Progenitor cell of endocrine pancreas (in vitro differentiated cells): Measurements from ENCODE around the gene DEGS1. TPM values are rescaled to one million over a fixed set of nuclear protein-coding genes. Genes with fewer than 3 reads are reported as not detected.
A peak's percentile ranks its signal among the peaks of the same experiment; 100 is the strongest.

Source experiments
- DNase-seq: peaks from one replicate; pipeline ENCODE4 v3.0.0; 2021; ENCODE audit warnings: low spot score; ENCODE audit not compliant: unreplicated experiment
- H3K27ac Mint-ChIP-seq: 2 replicates; pipeline ENCODE4 v1.8.0; 2021; ENCODE audit warnings: mild to moderate bottlenecking, moderate library complexity, mixed read lengths
- H3K27me3 Mint-ChIP-seq: 2 replicates; pipeline ENCODE4 v1.8.0; 2021; ENCODE audit warnings: mixed read lengths
- H3K36me3 Mint-ChIP-seq: 2 replicates; pipeline ENCODE4 v1.8.0; 2022; ENCODE audit warnings: mixed read lengths; ENCODE audit not compliant: insufficient read depth
- H3K4me1 Mint-ChIP-seq: 2 replicates; pipeline ENCODE4 v1.8.0; 2021; ENCODE audit warnings: low read depth, mixed read lengths
- H3K4me3 Mint-ChIP-seq: 2 replicates; pipeline ENCODE4 v1.8.0; 2021; ENCODE audit warnings: low read depth, mild to moderate bottlenecking, moderate library complexity, mixed read lengths
- H3K9me3 Mint-ChIP-seq: 2 replicates; pipeline ENCODE4 v1.8.0; 2021; ENCODE audit warnings: low read depth, mixed read lengths
- CTCF ChIP-seq: fragments of 200-600 bp; sonication (generic); IDR thresholded peaks from one replicate; pipeline ENCODE4 v1.5.0; 2021; ENCODE audit warnings: antibody characterized with exemption, mild to moderate bottlenecking; ENCODE audit not compliant: unreplicated experiment
- total RNA-seq: library from RNA; stranded (reverse); gene quantifications from 2 replicates; pipeline ENCODE4 v1.2.1, GENCODE V29; 2021

Gene DEGS1
- total RNA-seq, 1 donor from 2014 or later, result 10.4 TPM

GRCh38 chr1:224223819-224224714 lies 41.0 kb downstream of the DEGS1 start:
- TF ChIP-seq CTCF, result no peak

DNA sequence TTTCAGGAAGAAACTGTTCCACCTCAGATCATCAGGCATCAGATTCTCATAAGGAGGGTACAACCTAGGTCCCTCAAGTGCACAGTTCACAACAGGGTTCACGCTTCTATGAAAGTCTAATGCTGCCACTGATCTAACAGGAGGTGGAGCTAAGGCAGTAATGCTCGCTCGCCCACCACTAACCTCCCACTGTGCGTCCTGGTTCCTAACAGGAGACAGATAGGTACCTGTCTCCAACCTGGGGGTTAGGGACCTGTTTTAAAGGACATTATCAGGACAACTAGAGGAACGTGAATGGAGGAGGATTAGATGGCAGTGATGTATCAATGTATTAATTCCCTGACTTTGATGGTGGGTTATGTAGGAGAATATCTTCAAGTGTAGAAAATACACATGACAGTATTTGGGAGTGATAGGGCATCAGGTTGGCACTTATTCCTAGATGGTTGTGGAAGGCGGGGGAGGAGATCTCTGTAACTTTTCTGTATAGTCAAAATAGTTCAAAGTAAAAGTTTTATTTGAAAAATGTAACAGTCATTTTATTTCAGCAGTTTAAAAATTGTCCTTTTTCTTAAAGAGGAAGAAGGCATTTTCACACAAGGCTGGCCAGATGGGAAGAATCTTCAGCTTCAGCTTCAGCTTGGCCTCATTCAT lies 43.9 kb downstream of the DEGS1 start:
- peaks cover 9% of the 10 kb centered on the region for H3K4me1 Mint-ChIP-seq
- no peaks in the 10 kb centered on the region for H3K9me3 Mint-ChIP-seq
- H3K27ac Mint-ChIP-seq, result no peak overlapping the region
- no peak for TF ChIP-seq CTCF
- no peak overlapping the region for H3K4me3 Mint-ChIP-seq
- H3K36me3 Mint-ChIP-seq, result peaks cover 17% of the 10 kb centered on the region
- no peak for DNase-seq
- no peaks in the 10 kb centered on the region for H3K27me3 Mint-ChIP-seq

More at GRCh38 chr1:224223819-224224714, 41.0 kb downstream of the DEGS1 start:
- no peaks in the 10 kb centered on the region for H3K9me3 Mint-ChIP-seq
- H3K36me3 Mint-ChIP-seq, result peaks cover 4% of the 10 kb centered on the region
- no peak for DNase-seq
- peaks cover 16% of the 10 kb centered on the region for H3K4me1 Mint-ChIP-seq
- H3K27ac Mint-ChIP-seq, result peak overlapping the region; percentile 47
- no peaks in the 10 kb centered on the region for H3K27me3 Mint-ChIP-seq
- no peak overlapping the region for H3K4me3 Mint-ChIP-seq

GRCh38 chr1:224234017-224234416 lies 51.0 kb downstream of the DEGS1 start:
- H3K9me3 Mint-ChIP-seq, result no peaks in the 10 kb centered on the region
- peaks cover 21% of the 10 kb centered on the region for H3K36me3 Mint-ChIP-seq
- no peak for DNase-seq
- H3K27ac Mint-ChIP-seq, result no peak overlapping the region
- TF ChIP-seq CTCF, result no peak
- no peak overlapping the region for H3K4me3 Mint-ChIP-seq
- H3K4me1 Mint-ChIP-seq, result peaks cover 3% of the 10 kb centered on the region
- H3K27me3 Mint-ChIP-seq, result no peaks in the 10 kb centered on the region

- no peak overlapping the region for H3K27ac Mint-ChIP-seq
- TF ChIP-seq CTCF, result no peak
- no peaks in the 10 kb centered on the region for H3K9me3 Mint-ChIP-seq
- H3K4me1 Mint-ChIP-seq, result peaks cover 3% of the 10 kb centered on the region
- H3K36me3 Mint-ChIP-seq, result peaks cover 15% of the 10 kb centered on the region
- no peak overlapping the region for H3K4me3 Mint-ChIP-seq
- H3K27me3 Mint-ChIP-seq, result no peaks in the 10 kb centered on the region
- DNase-seq, result no peak
These were observed 52.9 kb downstream of the DEGS1 start for GRCh38 chr1:224235813-224236493.
